Hepatocyte (in vitro differentiated cells): ENCODE data around the gene ZNF48.

Experiments used
- CTCF ChIP-seq: fragments of 200-600 bp; sonication (generic); IDR thresholded peaks from 2 replicates; pipeline ENCODE4 v1.5.1; 2016; ENCODE audit warnings: antibody characterized with exemption, mild to moderate bottlenecking; ENCODE audit not compliant: poor library complexity
- EZH2 ChIP-seq: fragments of 200-600 bp; sonication (generic); IDR thresholded peaks from 2 replicates; pipeline ENCODE4 v1.6.1; 2016; ENCODE audit warnings: antibody characterized with exemption, mild to moderate bottlenecking, borderline replicate concordance
- EZH2phosphoT487 ChIP-seq: fragments of 200-600 bp; sonication (generic); IDR thresholded peaks from one replicate; pipeline ENCODE4 v1.6.1; 2018; ENCODE audit warnings: antibody characterized with exemption, mild to moderate bottlenecking, low read depth, moderate library complexity; ENCODE audit not compliant: unreplicated experiment, severe bottlenecking

- TF ChIP-seq CTCF (no peak), EZH2 (no peak), EZH2phosphoT487 (no peak)
Observed at GRCh38 chr16:30438835-30439234, 43.6 kb downstream of the ZNF48 start.
